HG02973 (cell line): ENCODE measurements around the gene VKORC1.

ENCODE experiments used
- ATAC-seq: cut with Tn5 transposase; IDR thresholded peaks from one replicate; pipeline ENCODE4 v1.9.1; 2021; ENCODE audit warnings: moderate library complexity; ENCODE audit not compliant: unreplicated experiment

VKORC1 gene

DNA sequence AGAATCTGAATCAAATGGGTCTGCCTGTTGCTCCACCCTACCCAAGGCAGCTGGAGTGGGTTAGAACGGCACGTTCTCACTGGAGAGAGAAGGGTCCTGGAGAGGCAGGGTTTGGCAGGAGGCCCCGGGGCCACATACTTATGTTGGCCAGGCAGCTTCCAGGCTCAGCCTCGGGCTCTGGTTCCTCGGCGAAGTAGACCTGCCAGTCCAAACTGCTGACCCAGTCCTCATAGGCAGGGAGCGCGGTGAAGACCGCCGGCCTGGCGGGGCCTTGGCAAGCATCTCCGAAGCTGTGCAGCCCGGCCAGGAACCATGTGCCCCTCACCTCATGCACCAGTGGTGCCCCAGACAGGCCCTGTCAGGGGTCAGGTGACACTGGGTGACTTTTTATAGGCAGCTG is 10.6 kb downstream of the VKORC1 start:
- ATAC-seq = no peak

DNA sequence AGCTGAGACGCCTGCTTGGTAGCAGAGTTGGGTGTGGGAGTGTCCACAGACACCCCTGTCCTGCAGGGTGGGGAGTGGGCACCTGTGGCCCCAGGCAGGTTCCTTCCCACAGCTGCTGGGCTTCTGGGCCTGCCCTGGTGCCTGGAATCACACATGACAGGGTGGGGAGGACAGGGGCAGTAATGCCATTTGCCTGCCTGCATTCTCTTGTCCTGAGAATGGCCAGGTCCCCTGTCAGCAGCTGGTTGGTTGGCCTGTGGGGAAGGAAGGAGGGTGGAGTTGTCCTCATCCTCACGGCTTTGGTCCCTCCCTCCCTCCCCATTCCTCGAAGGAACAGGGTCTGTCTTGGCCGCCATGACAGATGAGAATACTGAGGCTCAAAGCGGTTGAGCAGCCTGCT is 11.0 kb downstream of the VKORC1 start:
- ATAC-seq = no peak

- no peak for ATAC-seq
Measured at GRCh38 chr16:31083081-31083480, 11.5 kb downstream of the VKORC1 start.

GRCh38 chr16:31082368-31083045 is 12.1 kb downstream of the VKORC1 start:
- ATAC-seq = no peak

GRCh38 chr16:31081428-31082351 is 12.9 kb downstream of the VKORC1 start:
- no peak for ATAC-seq

DNA sequence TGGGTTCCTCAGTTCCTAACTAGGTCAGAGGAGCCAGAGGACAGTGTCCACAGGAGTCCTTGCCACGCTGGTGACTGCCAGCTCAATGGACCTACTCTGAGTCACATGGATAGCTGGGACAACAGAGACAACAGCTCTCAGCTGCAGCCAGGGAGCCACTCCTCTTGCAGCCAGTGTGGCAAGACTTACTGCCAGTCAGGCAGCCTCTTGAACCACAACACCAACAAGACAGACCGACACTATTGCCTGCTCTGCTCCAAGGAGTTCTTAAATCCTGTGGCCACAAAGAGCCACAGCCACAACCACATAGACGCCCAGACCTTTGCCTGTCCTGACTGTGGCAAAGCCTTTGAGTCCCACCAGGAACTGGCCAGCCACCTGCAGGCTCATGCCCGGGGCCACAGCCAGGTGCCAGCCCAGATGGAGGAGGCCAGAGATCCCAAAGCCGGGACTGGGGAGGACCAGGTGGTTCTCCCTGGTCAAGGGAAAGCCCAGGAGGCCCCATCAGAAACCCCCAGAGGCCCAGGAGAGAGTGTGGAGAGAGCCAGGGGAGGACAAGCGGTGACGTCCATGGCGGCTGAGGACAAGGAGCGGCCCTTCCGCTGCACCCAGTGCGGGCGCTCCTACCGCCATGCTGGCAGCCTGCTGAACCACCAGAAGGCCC is 13.7 kb downstream of the VKORC1 start:
- ATAC-seq = no peak

DNA sequence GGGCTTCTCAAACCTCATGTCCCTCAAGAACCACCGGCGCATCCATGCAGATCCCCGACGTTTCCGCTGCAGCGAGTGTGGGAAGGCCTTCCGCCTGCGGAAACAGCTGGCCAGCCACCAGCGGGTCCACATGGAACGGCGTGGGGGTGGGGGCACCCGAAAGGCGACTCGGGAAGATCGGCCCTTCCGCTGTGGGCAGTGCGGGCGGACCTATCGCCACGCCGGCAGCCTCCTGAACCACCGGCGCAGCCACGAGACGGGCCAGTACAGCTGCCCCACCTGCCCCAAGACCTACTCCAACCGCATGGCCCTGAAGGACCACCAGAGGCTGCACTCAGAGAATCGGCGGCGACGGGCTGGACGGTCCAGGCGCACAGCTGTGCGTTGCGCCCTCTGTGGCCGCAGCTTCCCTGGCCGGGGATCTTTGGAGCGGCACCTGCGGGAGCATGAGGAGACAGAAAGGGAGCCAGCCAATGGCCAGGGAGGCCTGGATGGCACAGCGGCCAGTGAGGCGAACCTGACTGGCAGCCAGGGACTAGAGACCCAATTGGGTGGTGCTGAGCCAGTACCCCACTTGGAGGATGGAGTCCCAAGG is 14.5 kb downstream of the VKORC1 start:
- ATAC-seq = no peak

DNA sequence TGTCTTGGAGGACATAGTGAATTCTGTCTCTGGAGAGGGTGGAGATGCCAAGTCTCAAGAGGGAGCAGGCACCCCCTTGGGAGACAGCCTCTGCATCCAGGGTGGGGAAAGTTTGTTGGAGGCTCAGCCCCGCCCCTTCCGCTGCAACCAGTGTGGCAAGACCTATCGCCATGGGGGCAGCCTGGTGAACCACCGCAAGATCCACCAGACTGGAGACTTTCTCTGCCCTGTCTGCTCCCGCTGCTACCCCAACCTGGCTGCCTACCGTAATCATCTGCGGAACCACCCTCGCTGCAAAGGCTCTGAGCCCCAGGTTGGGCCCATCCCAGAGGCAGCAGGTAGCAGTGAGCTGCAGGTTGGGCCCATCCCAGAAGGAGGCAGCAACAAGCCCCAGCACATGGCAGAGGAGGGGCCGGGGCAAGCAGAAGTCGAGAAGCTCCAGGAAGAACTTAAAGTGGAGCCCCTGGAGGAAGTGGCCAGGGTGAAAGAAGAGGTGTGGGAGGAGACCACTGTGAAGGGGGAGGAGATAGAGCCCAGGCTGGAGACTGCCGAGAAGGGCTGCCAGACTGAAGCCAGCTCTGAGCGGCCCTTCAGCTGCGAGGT is 15.2 kb downstream of the VKORC1 start:
- no peak for ATAC-seq

DNA sequence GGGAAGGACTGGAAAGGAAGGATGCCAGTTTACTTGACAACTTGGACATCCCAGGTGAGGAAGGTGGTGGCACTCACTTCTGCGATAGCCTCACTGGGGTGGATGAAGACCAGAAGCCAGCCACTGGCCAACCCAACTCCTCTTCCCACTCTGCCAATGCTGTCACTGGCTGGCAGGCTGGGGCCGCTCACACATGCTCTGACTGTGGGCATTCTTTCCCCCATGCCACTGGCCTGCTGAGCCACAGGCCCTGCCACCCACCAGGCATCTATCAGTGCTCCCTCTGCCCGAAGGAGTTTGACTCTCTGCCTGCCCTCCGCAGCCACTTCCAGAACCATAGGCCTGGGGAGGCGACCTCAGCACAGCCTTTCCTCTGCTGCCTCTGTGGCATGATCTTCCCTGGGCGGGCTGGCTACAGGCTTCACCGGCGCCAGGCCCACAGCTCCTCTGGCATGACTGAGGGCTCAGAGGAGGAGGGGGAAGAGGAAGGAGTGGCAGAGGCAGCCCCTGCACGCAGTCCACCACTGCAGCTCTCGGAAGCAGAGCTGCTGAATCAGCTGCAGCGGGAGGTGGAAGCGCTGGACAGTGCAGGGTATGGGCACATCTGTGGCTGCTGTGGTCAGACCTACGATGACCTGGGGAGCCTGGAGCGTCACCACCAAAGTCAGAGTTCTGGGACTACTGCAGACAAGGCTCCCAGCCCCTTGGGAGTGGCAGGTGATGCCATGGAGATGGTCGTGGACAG is 15.8 kb downstream of the VKORC1 start:
- ATAC-seq = no peak

DNA sequence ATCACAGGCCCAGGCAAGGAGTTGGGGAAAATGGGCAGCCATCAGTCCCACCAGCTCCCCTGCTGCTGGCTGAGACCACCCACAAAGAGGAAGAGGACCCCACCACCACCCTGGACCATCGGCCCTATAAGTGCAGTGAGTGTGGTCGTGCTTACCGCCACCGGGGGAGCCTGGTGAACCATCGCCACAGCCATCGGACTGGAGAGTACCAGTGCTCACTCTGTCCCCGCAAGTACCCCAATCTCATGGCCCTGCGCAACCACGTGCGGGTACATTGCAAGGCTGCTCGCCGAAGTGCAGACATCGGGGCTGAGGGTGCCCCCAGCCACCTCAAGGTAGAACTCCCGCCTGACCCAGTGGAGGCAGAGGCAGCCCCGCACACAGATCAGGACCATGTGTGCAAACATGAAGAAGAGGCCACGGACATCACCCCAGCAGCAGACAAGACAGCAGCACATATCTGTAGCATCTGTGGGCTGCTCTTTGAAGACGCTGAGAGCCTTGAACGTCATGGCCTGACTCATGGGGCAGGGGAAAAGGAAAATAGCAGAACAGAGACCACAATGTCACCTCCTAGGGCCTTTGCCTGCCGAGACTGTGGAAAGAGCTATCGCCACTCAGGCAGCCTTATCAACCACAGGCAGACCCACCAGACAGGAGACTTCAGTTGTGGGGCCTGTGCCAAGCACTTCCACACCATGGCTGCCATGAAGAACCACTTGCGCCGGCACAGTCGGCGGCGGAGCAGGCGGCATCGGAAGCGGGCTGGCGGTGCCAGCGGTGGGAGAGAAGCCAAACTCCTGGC is 16.8 kb downstream of the VKORC1 start:
- no peak for ATAC-seq

DNA sequence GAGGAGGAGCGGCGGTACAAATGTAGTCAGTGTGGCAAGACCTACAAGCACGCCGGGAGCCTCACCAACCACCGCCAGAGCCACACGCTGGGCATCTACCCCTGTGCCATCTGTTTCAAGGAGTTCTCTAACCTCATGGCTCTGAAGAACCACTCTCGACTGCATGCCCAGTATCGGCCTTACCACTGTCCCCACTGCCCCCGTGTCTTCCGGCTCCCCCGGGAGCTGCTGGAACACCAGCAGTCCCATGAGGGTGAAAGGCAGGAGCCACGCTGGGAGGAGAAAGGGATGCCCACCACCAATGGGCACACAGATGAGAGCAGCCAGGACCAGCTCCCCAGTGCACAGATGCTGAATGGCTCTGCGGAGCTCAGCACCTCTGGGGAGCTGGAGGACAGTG is 17.6 kb downstream of the VKORC1 start:
- ATAC-seq = no peak

DNA sequence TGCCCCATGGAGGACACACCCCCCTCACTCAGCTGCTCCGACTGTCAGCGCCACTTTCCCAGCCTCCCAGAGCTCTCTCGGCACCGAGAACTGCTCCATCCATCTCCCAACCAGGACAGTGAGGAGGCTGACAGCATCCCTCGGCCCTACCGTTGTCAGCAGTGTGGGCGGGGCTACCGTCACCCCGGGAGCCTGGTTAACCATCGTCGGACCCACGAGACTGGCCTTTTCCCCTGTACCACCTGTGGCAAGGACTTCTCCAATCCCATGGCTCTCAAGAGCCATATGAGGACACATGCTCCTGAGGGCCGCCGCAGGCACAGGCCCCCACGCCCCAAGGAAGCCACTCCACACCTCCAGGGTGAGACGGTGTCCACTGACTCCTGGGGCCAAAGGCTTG is 18.3 kb downstream of the VKORC1 start:
- ATAC-seq = no peak

- no peak for ATAC-seq
Measured at GRCh38 chr16:31074814-31075183, 19.8 kb downstream of the VKORC1 start.

DNA sequence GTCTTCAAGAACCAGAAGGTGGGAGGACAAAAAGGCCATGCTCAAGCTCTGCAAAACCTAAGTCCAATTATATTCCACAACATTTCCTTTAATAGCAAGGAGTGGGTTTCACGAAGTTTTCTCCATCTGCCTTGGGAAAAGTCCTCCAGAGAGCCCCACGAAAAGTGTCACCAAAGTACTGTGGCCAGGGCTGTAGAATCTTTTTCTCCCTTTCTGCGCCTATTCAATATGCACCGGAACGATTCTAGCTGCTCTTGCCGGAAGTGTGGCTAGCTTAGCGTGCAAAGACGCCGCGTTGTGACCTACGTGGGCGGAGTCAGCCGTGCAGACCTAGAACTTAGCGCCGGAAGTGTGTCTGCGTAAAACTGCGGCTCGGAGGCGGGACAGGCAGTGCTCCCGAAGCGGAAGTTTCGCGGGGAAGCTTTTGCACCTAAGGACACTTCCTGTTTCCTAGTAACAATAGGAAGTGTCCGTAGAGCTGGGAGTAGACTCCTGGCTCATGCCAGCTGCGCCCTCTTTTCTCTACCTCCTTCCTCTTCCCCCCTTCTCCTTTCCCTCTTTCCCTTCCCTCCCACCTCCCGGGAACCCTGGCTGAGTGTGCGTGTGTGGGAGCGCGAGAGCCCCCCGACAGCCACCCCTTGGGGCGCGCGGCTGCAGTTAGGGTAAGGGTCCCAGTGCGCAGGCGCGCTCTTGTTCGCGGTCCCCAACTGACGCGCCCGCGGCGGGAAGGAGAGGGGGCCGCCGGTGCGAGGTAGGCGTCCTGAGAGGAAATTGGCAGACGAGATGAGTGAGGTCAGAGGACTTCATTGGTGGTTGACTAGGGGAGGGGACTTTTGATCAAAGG is 20.4 kb downstream of the VKORC1 start, which contains the start of the genes ZNF646 and ZNF668:
ZNF646 (plus strand) TSS at position 453 of the 844 bp plus-strand sequence. CDS start 1,903 bp downstream, outside the sequence.
ZNF668 (minus strand) TSS at position 271 of the 844 bp plus-strand sequence. CDS start 9,781 bp downstream, outside the sequence.
- peak; percentile 57 for ATAC-seq

GRCh38 chr16:31073142-31073969 is 21.2 kb downstream of the VKORC1 start:
- ATAC-seq = peak; percentile 45

- ATAC-seq = no peak
Measured at GRCh38 chr16:31072540-31073141, 22.0 kb downstream of the VKORC1 start.

DNA sequence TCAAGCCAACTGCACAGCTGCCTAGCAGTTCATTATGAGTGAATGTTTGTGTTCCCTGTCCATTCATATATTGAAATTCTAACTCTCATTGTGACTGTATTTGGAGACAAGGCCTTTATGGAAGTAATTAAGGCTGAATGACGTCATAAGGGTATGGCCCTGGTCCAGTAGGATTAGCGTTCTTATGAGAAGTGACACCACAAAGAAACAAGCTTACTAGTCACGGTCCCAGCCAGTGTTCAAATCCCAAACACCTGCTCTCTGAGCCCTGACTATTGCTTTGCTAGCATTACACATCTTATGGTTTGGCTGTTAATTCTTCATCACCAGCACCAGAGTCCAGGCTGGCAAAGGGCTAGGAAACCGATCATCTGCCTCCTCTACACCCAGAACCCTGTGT is 22.7 kb downstream of the VKORC1 start:
- no peak for ATAC-seq
